Erythroblast (primary cell): Measurements from ENCODE around the gene PDGFRB.

Experiments used
- DNase-seq, 2 experiments: peaks; one replicate each; lab custom pipeline; 2025; lab: John Stamatoyannopoulos, UW
- GATA1 ChIP-seq: IDR thresholded peaks from 2 replicates; pipeline ENCODE4 v1.6.1; 2011; ENCODE audit warnings: low read depth, mild to moderate bottlenecking, control low read depth, low read length, moderate library complexity
- POLR2A ChIP-seq: IDR thresholded peaks from 2 replicates; pipeline ENCODE4 v1.6.1; 2011; ENCODE audit warnings: mild to moderate bottlenecking, low read length

Gene PDGFRB

DNA sequence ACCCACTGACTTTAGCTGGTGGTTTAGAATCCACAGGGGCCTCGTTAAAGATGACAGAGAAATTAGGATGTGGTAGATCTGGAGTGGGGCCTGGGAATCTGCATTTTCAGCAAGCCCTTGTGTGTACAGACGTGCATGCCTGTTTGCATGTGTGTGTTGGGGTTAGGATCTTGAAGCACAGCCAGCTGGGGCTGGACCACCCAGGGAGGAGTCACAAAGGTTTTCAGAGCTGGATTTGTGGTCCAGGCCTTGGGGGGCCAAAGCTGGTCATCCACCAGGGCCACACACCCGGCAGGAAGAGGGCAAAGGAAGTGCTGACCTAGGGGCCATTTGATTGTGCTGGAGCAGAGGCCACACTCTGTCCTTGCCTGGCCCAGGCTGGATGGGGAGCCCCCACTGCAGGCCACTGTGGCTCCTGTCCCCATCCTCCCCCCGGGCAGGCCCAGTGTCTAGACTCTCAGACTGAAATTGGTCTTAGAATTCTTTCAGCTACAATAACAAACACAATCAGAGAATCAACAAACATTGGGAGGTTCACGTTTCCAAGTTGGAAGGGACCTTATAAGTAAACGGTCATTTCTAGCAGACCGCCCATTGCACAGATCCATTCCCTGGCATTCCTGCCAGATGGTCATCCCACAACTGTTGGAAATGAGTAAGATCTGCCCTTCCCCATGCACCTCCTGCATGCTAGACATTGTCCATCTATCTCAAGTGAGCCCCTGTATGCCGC lies 21.3 kb upstream of the PDGFRB start:
- DNase-seq, result no peak
- no peak for TF ChIP-seq POLR2A
- no peak for TF ChIP-seq GATA1

DNA sequence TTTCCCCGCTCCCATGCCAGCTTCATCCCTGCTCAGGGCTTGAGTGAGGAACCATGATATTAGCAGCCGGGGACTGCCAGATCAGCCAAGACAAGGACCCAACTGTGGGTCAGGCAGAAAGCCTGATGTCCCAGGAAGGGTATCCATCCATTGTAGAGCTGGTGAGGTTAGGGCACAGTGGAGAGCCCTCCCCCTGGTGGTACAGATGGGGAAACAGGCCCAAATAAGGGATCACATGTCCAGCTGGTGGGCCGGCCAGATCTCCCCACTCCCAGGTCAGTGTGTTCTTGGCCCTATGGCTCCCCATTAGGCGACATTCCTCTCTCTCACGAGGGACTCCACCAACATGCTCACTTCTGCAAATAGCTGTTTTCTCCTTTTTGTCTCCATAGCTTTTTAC lies 19.9 kb upstream of the PDGFRB start:
- TF ChIP-seq POLR2A, result no peak
- TF ChIP-seq GATA1, result no peak
- peak; percentile 34 to 37 for DNase-seq

DNA sequence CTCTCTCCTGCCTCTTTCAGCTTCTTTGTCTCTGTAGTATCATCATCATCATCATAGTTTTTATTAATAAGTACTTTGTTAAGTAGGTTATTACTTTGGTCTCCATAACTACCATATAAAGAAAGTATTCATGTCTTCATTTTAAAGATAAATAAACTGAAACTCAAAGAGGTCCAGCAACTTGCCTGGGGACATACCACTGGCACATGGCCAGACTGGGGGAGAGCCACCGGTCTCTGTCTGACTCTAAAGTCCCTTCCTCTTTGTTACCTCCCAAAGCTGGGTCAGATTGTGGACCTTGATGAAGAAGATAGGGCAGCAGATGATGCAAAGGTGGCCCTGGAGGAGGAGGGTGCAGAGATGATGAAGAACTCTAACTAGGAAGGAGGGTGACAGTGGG lies 19.4 kb upstream of the PDGFRB start:
- DNase-seq, result no peak
- no peak for TF ChIP-seq POLR2A
- TF ChIP-seq GATA1, result no peak

DNA sequence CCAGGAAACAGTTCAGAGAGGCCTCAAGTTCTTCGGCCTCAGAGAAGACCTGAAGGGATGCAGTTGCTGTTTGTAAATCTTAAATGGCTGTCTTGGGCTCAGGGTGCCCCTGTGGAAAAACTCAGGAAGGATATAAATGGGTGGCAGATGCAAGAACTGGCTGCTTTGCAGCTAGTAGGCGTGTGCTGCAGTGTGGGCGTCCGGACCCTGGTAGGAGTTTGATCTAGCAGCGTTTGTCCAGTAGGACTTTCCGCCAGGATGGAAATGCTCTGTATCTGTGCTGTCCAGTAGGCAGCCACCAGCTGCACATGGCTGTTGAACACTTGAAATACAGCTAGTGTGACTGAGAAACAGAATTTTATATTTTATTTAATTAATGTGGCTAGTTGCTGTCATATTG lies 18.6 kb upstream of the PDGFRB start:
- TF ChIP-seq POLR2A (no peak), GATA1 (no peak)
- DNase-seq, result no peak

DNA sequence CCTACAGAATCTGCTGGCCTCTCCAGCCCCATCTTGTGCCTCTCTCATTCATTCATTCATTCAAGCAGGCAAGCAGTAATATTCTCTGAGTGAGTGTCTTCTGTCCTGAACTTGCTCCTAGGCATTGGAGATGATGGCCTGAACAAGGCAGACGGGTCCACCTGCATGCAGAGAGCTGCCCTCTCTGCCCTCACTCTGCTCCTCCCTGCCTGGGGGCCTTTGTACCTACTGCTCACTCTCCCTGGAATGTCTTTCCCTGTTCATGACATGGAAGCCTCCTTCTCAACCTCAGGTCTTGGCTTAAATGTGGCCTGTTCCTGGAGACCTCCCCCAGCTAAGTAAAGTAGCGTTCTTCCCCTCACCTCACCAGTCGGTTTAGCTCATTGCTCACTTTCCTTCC lies 17.5 kb upstream of the PDGFRB start:
- no peak for DNase-seq
- no peak for TF ChIP-seq POLR2A
- TF ChIP-seq GATA1, result no peak

DNA sequence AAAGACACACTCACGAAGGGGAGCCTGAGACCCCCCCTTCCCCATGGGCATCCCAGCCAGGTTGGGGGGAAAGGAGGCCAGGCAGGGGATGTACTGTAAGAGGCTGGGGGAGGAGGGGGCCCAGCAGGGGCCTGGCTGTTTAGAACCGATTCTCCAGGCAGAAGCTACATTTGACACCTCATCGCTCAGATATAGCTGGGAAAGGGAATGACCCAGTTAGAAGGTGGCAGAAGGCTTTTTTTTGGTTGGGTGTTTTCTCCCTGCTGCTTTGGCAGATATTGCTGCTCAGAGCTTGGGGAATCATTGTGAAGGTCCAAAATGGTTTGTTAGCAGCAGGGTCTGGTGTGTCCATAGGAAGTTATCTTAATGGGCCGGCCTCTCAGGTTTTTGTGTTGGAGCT lies 16.9 kb upstream of the PDGFRB start:
- DNase-seq, result no peak
- TF ChIP-seq POLR2A, result no peak
- TF ChIP-seq GATA1, result no peak

DNA sequence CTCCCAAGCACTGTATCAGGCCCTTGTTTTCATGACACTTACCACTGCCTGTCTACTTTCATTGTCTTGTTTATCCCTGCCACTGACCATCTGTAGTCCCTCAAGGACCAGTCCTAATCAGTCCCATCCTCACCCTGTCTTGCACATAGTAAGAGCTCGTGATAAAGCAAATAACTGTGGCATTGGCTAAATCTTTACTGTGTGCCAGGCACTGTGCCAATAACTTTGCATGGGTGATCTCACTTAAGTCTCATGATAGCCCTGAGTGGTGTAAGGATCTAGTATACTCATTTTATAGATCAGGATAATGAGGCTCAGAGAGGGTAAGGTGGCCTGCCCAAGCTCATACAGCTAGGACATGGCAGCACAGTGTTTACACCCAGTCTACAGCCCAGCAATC lies 16.5 kb upstream of the PDGFRB start:
- TF ChIP-seq GATA1 (no peak), POLR2A (no peak)
- DNase-seq, result no peak

DNA sequence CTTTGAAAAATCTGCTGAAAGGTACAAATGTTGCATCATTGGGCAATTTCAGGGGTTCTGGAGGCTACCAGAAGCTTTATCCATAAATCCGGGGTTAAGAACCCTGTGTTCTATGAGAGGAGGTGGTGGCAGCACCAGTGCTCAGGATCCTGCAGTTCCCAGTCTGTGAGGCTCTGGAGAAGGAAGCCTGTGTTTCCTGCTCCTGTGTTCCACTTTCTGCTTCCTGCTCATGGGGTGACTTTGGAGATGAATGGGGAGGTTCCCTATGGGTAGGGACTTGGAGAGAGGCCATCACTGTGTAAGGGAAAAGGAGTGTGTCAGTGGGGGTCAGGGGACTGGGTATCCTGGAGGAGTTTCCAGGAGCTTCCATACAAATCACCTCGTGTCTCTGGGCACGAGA lies 13.2 kb upstream of the PDGFRB start:
- TF ChIP-seq POLR2A (no peak), GATA1 (no peak)
- no peak for DNase-seq

DNA sequence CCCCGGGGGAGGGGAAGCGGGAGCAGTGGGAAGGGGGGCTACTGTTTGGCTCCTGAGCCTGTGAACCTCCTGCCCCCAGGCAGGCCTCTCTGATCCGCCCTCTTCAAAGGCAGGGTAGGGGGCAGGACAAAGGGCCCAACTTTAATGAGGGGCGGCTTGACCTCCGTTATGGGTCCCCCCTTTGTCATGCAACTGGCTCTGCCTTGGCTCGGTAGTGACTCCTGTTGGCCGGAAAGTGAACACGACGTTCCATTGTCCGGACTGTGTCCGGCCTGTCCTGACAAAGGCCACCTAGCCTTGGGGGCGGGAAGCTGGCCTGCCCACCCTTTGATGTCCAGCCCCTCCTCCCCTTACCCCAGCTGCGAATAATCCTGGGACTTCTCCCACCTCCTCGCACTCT lies 12.3 kb upstream of the PDGFRB start:
- TF ChIP-seq POLR2A (no peak), GATA1 (no peak)
- no peak for DNase-seq

DNA sequence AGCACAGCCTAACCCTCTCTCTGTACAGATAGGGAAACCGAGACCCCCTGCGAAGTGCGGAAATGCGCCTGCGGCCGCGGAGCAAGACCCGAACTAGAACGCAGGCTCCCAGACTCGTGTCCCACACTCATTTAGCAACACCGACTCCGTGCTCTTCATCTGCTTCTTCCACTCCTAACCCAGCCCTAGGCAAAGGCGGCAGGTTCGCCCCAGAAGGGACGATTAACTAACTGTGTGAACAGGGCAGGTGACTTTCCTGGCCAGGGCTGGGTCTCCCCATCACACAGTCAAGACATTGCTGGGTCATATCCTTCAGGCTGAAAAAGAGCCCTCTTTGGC lies 11.8 kb upstream of the PDGFRB start:
- no peak for DNase-seq
- TF ChIP-seq GATA1 (no peak), POLR2A (no peak)

DNA sequence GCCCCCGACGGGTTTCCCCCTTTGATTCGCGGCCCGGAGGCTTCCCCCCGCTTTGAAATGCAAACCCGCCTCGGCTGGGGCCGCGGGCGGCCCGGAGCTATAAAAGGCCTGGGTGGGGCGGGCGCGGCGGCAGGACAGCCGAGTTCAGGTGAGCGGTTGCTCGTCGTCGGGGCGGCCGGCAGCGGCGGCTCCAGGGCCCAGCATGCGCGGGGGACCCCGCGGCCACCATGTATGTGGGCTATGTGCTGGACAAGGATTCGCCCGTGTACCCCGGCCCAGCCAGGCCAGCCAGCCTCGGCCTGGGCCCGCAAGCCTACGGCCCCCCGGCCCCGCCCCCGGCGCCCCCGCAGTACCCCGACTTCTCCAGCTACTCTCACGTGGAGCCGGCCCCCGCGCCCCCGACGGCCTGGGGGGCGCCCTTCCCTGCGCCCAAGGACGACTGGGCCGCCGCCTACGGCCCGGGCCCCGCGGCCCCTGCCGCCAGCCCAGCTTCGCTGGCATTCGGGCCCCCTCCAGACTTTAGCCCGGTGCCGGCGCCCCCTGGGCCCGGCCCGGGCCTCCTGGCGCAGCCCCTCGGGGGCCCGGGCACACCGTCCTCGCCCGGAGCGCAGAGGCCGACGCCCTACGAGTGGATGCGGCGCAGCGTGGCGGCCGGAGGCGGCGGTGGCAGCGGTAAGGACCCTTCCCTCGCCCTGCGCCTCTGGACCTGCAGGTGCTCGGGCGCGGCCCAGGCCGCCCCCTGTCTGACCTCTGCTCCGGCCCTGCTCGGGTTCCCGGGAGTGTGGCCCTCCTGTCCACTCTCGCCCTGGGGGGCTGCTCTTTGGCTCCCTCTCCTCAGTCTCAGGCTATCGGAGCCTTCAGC lies 11.2 kb upstream of the PDGFRB start, which contains the start of gene CDX1:
CDX1 (plus strand) TSS at position 129 of the 862 bp plus-strand sequence; CDS start at position 228, 99 bp downstream.
- TF ChIP-seq POLR2A (no peak), GATA1 (no peak)
- DNase-seq, result no peak

DNA sequence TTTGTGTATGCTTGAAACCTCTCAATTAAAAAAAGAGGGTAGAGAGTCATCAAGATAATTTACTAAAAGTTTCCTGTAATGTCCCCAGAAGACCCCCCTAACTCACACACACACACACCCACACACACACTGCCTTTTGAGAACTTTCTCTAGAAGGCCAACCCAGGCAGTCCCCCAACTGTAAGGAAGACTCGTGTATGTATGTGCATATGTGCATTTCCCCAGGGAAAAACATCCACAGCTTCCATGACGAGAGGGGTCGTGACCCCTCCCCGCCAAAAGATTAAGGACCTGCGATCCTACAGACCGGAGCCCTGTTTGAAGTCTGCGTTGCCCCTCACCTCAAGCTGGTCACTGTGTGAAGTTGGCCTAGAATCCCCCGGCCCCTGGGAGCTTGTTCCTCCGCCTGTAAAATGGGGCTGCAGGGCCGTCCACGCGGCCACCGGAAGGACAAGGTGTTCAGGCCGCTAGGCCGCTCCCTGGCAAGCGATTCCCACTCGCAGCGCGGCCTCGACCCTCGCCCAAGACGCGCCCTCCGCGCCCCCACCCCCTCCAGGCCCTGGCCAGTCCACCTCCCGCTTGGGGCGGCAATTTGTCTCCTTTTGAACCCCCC lies 10.5 kb upstream of the PDGFRB start:
- no peak for TF ChIP-seq POLR2A

DNA sequence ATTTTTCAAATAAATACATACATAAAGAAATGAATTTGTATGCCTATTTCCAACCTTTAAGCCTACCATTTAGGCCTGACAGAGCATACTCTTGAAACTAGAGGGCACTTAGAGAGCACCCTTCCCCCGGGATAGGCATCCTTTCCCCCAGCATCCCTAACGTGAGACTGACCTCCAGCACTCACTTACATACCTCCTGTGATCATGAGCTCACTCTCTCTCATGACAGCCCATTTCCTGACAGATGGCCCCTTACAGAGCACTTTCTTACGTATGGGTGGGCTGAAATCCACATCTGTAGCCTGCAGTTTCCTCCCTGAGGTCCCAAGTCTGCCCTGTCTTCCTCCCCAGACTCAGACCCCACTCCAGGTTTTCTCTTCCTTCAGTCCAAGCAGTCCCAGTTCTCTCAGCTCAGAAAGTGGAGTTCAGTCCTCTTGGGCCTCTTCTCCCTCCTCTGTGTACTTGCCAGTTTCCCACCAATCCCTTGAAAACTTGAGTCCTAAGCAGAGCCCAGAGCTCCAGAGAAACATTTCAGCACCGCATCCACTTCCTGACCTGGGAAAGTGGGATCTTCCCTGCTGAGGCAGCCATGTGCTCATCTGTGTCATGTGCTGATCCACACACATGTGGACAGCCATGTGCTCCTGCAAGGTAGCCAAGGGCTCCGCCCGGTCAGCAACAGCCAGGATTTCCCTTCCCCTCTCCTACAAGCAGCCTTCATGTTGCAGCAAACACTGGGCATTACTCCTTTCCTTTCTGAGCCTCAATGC lies 8.8 kb upstream of the PDGFRB start:
- DNase-seq, result no peak
- TF ChIP-seq GATA1 (no peak), POLR2A (no peak)

More for the DNA sequence above, 10.5 kb upstream of the PDGFRB start:
- no peak for DNase-seq
